Camera-type eye (tissue), 1 donor: Measurements from ENCODE around the gene GSG1L. TPM values are rescaled to one million over a fixed set of nuclear protein-coding genes. Genes with fewer than 3 reads are reported as not detected.

Source experiments
- total RNA-seq: library from RNA; depleted of rRNA; stranded (reverse); fragments of >200 nt; gene quantifications from one replicate; pipeline ENCODE4 v1.2.3, GENCODE V29; 2014

GSG1L gene
- total RNA-seq: 5.1 TPM

DNA sequence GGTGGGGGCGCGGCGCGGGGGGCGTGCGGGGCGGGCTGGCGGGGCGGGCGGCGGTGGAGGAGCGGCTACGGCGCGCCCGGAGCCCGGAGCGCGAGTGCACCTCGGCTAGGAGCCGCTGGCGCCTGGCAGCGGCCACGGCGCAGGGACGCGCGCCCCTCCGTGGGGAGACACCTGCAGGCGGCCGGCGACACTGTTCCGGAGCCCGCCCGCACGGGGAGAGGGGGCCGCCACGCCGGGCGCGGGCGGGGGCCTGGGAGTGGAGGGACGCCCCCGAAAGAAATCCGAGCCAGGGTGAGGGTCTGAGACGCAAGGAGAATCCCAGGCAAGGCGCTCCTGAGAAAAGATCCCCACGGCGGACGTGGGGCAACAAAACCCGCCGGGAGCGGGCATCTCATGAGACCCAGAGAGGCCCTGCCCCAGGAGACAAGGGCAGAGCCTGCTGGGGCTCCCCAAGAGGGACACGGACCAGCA lies at the start of gene GSG1L:
TSS of gene GSG1L (minus strand) at position 124 of the 471 bp plus-strand sequence. CDS start 290 bp downstream, outside the sequence.

Other genes starting within 250 kb of the GSG1L start
- gene XPO6, start 148.3 kb upstream of the GSG1L start, total RNA-seq: 78.5 TPM
- gene SBK1, start 228.8 kb upstream of the GSG1L start, total RNA-seq: 19.0 TPM